Stimulated activated memory B cell treated with anti-CD40 and anti-IgM and Interleukin-4, amounts not matched to agents 10 μg/mL and 1 μg/mL and 100 μg/mL, for 72 hours (primary cell): Measurements from ENCODE around the gene KRTAP1-5.
"Not testable (repeated sequence)": the region's sequence is repeated elsewhere in the genome, so short reads cannot be mapped to it uniquely, and the experiment has no call there.

ENCODE experiments used
- ATAC-seq: fragments of 150-1000 bp; cut with Tn5 transposase; 2 replicates; pipeline ENCODE4 v1.10.0; 2021
- H3K27ac Mint-ChIP-seq: one replicate; pipeline ENCODE4 v1.8.0; 2022; ENCODE audit warnings: mild to moderate bottlenecking, mixed read lengths
- H3K27me3 Mint-ChIP-seq: one replicate; pipeline ENCODE4 v1.8.0; 2022; ENCODE audit warnings: mixed read lengths
- H3K36me3 Mint-ChIP-seq: one replicate; pipeline ENCODE4 v1.8.0; 2022; ENCODE audit warnings: mixed read lengths
- H3K4me1 Mint-ChIP-seq: one replicate; pipeline ENCODE4 v1.8.0; 2022; ENCODE audit warnings: mixed read lengths
- H3K4me3 Mint-ChIP-seq: one replicate; pipeline ENCODE4 v1.8.0; 2022; ENCODE audit warnings: mild to moderate bottlenecking, moderate library complexity, mixed read lengths
- H3K9me3 Mint-ChIP-seq: one replicate; pipeline ENCODE4 v1.8.0; 2022; ENCODE audit warnings: mixed read lengths

Gene KRTAP1-5, protein sequence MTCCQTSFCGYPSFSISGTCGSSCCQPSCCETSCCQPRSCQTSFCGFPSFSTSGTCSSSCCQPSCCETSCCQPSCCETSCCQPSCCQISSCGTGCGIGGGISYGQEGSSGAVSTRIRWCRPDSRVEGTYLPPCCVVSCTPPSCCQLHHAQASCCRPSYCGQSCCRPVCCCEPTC

DNA sequence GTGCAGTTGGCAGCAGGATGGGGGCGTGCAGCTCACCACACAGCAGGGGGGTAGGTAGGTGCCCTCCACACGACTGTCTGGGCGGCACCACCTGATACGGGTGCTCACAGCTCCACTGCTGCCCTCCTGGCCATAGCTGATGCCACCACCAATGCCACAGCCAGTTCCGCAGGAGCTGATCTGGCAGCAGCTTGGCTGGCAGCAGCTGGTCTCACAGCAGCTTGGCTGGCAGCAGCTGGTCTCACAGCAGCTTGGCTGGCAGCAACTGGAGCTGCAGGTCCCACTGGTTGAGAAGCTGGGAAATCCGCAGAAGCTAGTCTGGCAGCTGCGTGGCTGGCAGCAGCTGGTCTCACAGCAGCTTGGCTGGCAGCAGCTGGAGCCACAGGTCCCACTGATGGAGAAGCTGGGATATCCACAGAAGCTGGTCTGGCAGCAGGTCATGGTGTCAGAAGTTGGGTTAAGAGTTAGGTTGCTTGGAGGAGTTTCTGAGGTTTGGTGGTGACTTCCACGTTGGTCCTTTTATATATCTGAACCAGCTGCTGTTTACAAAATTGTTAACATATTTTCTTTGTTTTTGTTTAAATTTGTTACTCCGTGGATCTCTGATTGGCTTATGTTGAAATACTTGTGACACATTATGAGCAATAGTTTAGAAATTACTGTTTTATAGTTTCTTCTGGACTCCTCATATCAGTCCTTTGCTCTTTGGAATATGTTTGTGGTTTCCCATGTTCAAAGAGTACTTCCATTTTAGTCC is at the start of gene KRTAP1-5:
KRTAP1-5 (minus strand) TSS at position 494 of the 757 bp plus-strand sequence; CDS start at position 441, 53 bp downstream.
- H3K27ac Mint-ChIP-seq: no peak within 1 kb of the TSS
- H3K36me3 Mint-ChIP-seq: no peaks in the 10 kb centered on the region
- H3K9me3 Mint-ChIP-seq: no peaks in the 10 kb centered on the region
- no peaks in the 10 kb centered on the region for H3K4me1 Mint-ChIP-seq
- ATAC-seq: no peak
- H3K4me3 Mint-ChIP-seq: no peak within 1 kb of the TSS
- H3K27me3 Mint-ChIP-seq: peaks cover 50% of the 10 kb centered on the region

DNA sequence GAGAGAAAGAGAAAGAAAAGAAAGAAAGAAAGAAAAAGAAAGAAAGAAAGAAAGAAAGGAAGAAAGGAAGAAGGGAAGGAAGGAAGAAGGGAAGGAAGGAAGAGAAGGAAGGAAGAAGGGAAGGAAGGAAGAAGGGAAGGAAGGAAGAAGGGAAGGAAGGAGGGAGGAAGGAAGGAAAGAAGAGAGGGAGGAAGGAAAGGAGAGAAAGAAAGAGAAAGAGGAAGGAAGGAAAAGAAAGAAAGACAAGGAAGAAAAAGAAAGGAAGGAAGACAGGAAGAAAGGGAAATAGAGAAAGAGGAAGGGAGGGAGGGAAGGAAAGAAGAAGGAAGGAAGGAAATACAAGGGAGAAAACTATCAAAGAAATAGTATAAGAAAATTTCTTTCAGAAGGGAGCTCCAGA is 49.8 kb upstream of the KRTAP1-5 start:
- Mint-ChIP-seq H3K27ac (no peak overlapping the region), H3K27me3 (peaks cover 58% of the 10 kb centered on the region), H3K9me3 (peaks cover 6% of the 10 kb centered on the region), H3K36me3 (no peaks in the 10 kb centered on the region), H3K4me1 (no peaks in the 10 kb centered on the region), H3K4me3 (no peak overlapping the region)
- ATAC-seq: no peak

DNA sequence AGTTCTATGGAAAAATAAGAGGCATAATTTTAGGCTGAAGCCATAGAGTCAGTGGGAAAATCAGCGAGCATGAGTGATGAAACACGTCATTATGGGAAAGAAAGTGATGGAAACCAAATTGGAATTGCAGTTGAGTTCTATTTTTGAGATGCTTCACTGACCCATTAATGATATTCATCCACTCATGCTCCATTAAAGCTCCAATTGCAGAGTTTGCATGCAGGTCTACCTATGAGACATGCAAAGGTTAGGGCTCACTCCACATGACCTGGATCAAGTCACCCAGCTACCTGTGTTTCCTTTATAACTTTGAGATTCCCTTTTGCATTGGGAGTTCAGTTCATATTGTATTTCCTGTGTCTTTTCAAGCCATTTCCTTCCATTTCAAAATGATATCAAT is 46.7 kb upstream of the KRTAP1-5 start:
- Mint-ChIP-seq H3K36me3 (no peaks in the 10 kb centered on the region), H3K4me1 (no peaks in the 10 kb centered on the region), H3K27me3 (peaks cover 48% of the 10 kb centered on the region), H3K27ac (no peak overlapping the region), H3K4me3 (no peak overlapping the region), H3K9me3 (peaks cover 6% of the 10 kb centered on the region)
- no peak for ATAC-seq

- Mint-ChIP-seq H3K4me1 (no peaks in the 10 kb centered on the region), H3K27me3 (peaks cover 44% of the 10 kb centered on the region)
Observed at GRCh38 chr17:41071606-41072360, 44.8 kb upstream of the KRTAP1-5 start.

DNA sequence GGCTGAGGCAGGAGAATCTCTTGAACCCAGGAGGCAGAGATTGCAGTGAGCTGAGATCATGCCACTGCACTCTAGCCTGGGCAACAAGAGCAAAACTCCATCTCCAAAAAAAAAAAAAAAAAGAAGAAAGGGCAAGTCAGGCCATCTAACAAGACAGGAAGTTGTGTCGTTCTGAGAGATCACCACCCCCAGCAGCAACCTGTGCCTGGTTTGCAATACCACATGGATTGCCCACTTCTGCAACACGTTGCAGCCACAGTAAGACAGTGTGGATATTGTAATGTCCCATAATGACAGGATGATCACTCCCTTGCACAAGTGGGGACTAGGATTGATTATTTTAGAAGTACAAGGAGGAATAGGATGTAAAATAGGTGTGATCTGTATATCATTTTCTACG is 42.0 kb upstream of the KRTAP1-5 start:
- Mint-ChIP-seq H3K4me3 (no peak overlapping the region), H3K27me3 (peaks cover 19% of the 10 kb centered on the region), H3K36me3 (no peaks in the 10 kb centered on the region), H3K9me3 (no peaks in the 10 kb centered on the region), H3K4me1 (no peaks in the 10 kb centered on the region), H3K27ac (no peak overlapping the region)
- ATAC-seq: no peak

More at GRCh38 chr17:41071606-41072360, 44.8 kb upstream of the KRTAP1-5 start:
- Mint-ChIP-seq H3K4me3 (no peak overlapping the region), H3K27ac (no peak overlapping the region), H3K36me3 (no peaks in the 10 kb centered on the region), H3K9me3 (peaks cover 4% of the 10 kb centered on the region)
- no peak for ATAC-seq

DNA sequence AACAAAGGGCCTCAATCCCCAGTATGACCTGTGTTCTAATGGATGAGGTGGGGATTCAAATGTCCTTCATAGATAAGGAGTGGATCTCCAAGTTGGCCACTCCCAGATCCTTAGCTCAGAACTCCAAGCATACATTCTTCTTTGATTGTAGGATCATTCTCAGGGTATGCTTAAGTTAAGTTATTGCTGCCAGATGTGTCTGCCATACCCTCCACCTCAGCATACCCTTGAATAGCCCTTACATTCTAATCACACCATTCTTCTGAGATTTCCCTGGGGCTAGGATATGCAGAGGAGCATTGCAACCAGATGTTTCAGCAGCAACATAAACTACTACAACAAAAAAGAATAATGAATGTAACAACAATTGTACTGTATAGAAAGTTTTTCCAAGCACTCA is 40.3 kb upstream of the KRTAP1-5 start:
- no peak overlapping the region for H3K4me3 Mint-ChIP-seq
- peaks cover 7% of the 10 kb centered on the region for H3K27me3 Mint-ChIP-seq
- no peak overlapping the region for H3K27ac Mint-ChIP-seq
- no peaks in the 10 kb centered on the region for H3K36me3 Mint-ChIP-seq
- no peaks in the 10 kb centered on the region for H3K9me3 Mint-ChIP-seq
- no peak for ATAC-seq
- H3K4me1 Mint-ChIP-seq: no peaks in the 10 kb centered on the region

DNA sequence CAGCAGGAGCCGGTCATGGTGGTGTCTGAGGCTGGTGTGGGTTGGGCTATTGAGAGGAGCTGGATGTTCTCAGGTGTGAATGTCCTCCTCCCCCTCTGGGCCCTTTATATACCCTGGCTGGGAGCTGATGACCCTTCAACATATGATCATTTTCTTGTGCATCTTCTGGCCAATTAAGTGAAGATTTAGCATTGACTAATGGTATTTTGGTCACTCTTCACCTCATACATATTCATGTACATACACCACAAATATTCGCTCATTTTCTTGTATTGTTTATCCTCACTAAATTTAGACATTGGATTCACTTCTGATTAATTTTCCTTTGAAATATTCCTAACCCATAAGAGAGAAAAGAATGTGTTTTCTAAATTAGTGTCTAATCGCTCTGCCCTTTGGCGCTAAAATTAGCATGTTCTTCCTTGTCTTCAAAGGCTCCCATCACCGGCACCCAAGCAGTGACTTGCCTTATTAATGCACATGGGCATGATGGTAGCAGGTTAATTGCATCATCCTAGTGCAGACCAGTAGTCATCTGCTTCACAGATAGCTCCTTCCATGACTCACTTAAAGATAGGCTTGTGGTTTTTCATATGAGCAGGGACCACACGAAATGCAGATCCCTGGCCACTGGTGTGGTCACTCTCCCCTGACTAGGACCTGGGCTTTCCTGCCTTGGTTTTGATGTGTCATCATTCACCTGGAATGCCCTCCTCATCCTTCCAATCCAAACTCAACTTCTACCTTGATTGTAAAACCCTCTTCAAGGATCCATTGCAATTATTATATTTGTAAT is 39.0 kb upstream of the KRTAP1-5 start, which contains the start of gene KRTAP2-4:
KRTAP2-4 (minus strand) TSS at position 51 of the 796 bp plus-strand sequence; CDS start at position 17, 34 bp downstream.
- Mint-ChIP-seq H3K27ac (no peak within 1 kb of the TSS), H3K4me1 (no peaks in the 10 kb centered on the region), H3K4me3 (no peak within 1 kb of the TSS), H3K36me3 (no peaks in the 10 kb centered on the region), H3K27me3 (peaks cover 7% of the 10 kb centered on the region), H3K9me3 (no peaks in the 10 kb centered on the region)
- no peak for ATAC-seq

GRCh38 chr17:41065016-41065689 is 38.1 kb upstream of the KRTAP1-5 start:
- H3K27ac Mint-ChIP-seq, ATAC-seq, H3K9me3 Mint-ChIP-seq, H3K4me1 Mint-ChIP-seq, H3K4me3 Mint-ChIP-seq, H3K36me3 Mint-ChIP-seq: not testable (repeated sequence)
- H3K27me3 Mint-ChIP-seq: peaks cover 15% of the 10 kb centered on the region

DNA sequence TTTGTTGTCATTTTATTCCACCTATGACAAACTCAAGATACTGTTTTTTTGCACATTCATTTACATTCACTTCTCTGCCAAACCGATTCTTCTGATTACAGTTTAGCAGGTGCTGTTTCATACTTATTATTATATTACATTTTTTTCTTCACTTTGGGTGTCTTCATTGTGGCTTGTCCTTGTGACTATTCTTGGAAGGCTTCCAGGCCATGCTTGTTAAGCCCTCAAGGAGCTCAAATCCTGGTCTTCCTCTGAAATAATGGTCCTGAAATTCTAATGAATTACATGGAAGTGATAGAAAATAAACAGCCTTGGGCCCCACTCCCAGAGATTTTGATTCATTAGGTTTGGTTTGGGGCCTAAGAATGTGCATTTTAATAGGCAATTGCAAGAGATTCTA is 37.3 kb upstream of the KRTAP1-5 start:
- Mint-ChIP-seq H3K9me3 (no peaks in the 10 kb centered on the region), H3K4me1 (no peaks in the 10 kb centered on the region), H3K4me3 (no peak overlapping the region), H3K27ac (no peak overlapping the region), H3K36me3 (no peaks in the 10 kb centered on the region), H3K27me3 (peaks cover 22% of the 10 kb centered on the region)
- no peak for ATAC-seq

DNA sequence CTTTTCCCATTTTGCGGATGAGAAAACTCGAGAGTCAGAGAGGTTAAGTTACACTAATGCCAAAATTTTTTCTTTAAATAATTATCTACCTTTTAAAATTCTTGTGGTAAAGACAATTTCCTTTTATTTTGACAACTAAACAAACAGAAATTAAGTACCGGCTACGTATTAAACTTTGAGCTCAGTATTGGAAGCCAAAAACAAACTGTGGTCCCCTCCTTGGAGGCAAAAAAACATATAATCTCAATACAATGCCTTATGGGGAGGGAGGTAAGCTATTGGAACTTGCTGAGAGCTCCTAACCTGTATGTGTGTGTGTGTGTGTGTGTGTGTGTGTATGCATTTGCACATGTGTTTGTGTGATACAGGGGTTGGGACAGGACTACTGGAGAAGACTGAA is 36.4 kb upstream of the KRTAP1-5 start:
- ATAC-seq: no peak
- Mint-ChIP-seq H3K36me3 (no peaks in the 10 kb centered on the region), H3K9me3 (no peaks in the 10 kb centered on the region), H3K27ac (no peak overlapping the region), H3K27me3 (peaks cover 30% of the 10 kb centered on the region), H3K4me3 (no peak overlapping the region), H3K4me1 (no peaks in the 10 kb centered on the region)

DNA sequence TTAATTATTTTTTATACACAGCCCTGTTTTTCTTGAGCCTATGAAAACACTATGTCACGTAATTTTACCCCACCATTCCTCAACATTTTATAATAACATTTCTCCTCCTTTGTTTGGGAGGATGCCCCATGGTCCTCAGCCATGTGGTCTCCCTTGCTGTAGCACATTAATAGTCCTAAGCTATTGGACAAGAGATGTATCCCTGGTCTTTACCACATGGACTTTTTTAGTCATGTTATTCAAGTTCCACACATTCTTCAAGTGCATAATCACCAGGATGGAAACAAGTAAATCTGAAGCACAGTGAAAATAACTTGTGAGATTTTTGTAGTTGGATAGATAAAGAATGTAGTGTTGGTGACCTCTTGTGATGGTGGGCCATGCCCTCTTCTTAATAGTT is 35.0 kb upstream of the KRTAP1-5 start:
- H3K9me3 Mint-ChIP-seq: peaks cover 4% of the 10 kb centered on the region
- no peak for ATAC-seq
- no peak overlapping the region for H3K4me3 Mint-ChIP-seq
- peaks cover 44% of the 10 kb centered on the region for H3K27me3 Mint-ChIP-seq
- H3K36me3 Mint-ChIP-seq: no peaks in the 10 kb centered on the region
- no peaks in the 10 kb centered on the region for H3K4me1 Mint-ChIP-seq
- no peak overlapping the region for H3K27ac Mint-ChIP-seq

- Mint-ChIP-seq H3K9me3 (peaks cover 4% of the 10 kb centered on the region), H3K4me3 (no peak within 1 kb of the TSS), H3K36me3 (no peaks in the 10 kb centered on the region), H3K27ac (no peak within 1 kb of the TSS), H3K27me3 (peaks cover 44% of the 10 kb centered on the region), H3K4me1 (no peaks in the 10 kb centered on the region)
- ATAC-seq: no peak
Observed at GRCh38 chr17:41060052-41060604, 33.1 kb upstream of the KRTAP1-5 start, which contains the start of gene KRTAP2-3. Gene KRTAP2-3 (minus strand): TSS chr17:41060114. CDS start chr17:41060050, 64 bp downstream.

GRCh38 chr17:41059276-41060051 is 32.5 kb upstream of the KRTAP1-5 start:
- not testable (repeated sequence) for H3K4me3 Mint-ChIP-seq, H3K9me3 Mint-ChIP-seq, ATAC-seq, H3K4me1 Mint-ChIP-seq, H3K36me3 Mint-ChIP-seq, H3K27ac Mint-ChIP-seq
- peaks cover 46% of the 10 kb centered on the region for H3K27me3 Mint-ChIP-seq

- no peak for ATAC-seq
- H3K36me3 Mint-ChIP-seq: no peaks in the 10 kb centered on the region
- H3K27ac Mint-ChIP-seq: no peak overlapping the region
- peaks cover 4% of the 10 kb centered on the region for H3K9me3 Mint-ChIP-seq
- H3K4me3 Mint-ChIP-seq: no peak overlapping the region
- H3K4me1 Mint-ChIP-seq: no peaks in the 10 kb centered on the region
- H3K27me3 Mint-ChIP-seq: peaks cover 53% of the 10 kb centered on the region
Observed at GRCh38 chr17:41058741-41059140, 31.7 kb upstream of the KRTAP1-5 start.
